ENCODE data around the gene TBP.
"Not testable (repeated sequence)": the region's sequence is repeated elsewhere in the genome, so short reads cannot be mapped to it uniquely, and the experiment has no call there.

DNA sequence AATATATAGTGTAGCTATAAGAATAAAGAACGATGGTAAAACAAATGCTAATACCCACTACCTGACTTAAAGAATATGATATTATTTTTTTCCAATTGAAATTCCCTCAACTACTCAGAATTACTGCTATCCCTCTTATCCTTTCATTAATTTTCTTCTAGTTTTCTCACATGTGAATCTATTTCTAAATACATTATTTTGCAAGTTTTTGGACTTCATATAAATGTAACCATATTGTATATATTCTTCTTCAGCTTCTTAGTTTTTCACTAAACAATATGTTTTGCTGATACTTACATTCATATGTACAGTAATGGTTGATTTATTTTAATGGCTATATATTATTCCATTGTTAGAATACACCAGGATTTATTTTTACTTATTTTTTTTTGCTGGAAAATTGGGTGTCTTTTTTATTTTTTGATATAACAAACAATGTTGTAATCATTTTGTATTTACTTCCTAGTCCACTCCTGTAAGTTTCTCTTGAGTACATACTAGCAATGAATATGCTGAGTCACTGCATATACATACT is 61.9 kb downstream of the TBP start:
- TF ChIP-seq, protein P1, sequence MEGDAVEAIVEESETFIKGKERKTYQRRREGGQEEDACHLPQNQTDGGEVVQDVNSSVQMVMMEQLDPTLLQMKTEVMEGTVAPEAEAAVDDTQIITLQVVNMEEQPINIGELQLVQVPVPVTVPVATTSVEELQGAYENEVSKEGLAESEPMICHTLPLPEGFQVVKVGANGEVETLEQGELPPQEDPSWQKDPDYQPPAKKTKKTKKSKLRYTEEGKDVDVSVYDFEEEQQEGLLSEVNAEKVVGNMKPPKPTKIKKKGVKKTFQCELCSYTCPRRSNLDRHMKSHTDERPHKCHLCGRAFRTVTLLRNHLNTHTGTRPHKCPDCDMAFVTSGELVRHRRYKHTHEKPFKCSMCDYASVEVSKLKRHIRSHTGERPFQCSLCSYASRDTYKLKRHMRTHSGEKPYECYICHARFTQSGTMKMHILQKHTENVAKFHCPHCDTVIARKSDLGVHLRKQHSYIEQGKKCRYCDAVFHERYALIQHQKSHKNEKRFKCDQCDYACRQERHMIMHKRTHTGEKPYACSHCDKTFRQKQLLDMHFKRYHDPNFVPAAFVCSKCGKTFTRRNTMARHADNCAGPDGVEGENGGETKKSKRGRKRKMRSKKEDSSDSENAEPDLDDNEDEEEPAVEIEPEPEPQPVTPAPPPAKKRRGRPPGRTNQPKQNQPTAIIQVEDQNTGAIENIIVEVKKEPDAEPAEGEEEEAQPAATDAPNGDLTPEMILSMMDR (IDR thresholded peaks at IDR 0.05; ENCODE audit: insufficient read depth, low read depth, low read length): not testable (repeated sequence)
- TF ChIP-seq EZH2 (IDR thresholded peaks at IDR 0.05; ENCODE audit: insufficient read depth, low read length): not testable (repeated sequence)

Data from astrocyte (in vitro differentiated cells and primary cell).